Smooth muscle cell (in vitro differentiated cells): ENCODE data around the gene MANEAL. TPM values are rescaled to one million over a fixed set of nuclear protein-coding genes. Genes with fewer than 3 reads are reported as not detected.
A peak's percentile ranks its signal among the peaks of the same experiment; 100 is the strongest.

Source experiments
- DNase-seq: peaks from one replicate; lab custom pipeline; 2025; ENCODE audit not compliant: unreplicated experiment; lab: John Stamatoyannopoulos, UW
- H2AFZ ChIP-seq: fragments of 200-600 bp; sonication (generic); 2 replicates; pipeline ENCODE4 v1.6.0; 2016; ENCODE audit warnings: antibody characterized with exemption, low read depth, mild to moderate bottlenecking
- H3F3A ChIP-seq: fragments of 200-600 bp; sonication (generic); 2 replicates; pipeline ENCODE4 v1.6.0; 2017; ENCODE audit warnings: antibody characterized with exemption, low read depth
- H3K27ac ChIP-seq: fragments of 200-600 bp; sonication (generic); 2 replicates; pipeline ENCODE4 v1.5.1; 2016; ENCODE audit warnings: low read depth, mild to moderate bottlenecking
- H3K27me3 ChIP-seq: fragments of 200-600 bp; sonication (generic); 2 replicates; pipeline ENCODE4 v1.6.1; 2016; ENCODE audit warnings: low read depth, mild to moderate bottlenecking
- H3K36me3 ChIP-seq: fragments of 200-600 bp; sonication (generic); 2 replicates; pipeline ENCODE4 v1.5.1; 2016; ENCODE audit warnings: low read depth
- H3K4me1 ChIP-seq: fragments of 200-600 bp; sonication (generic); 2 replicates; pipeline ENCODE4 v1.5.1; 2016; ENCODE audit warnings: low read depth
- H3K4me2 ChIP-seq: fragments of 200-600 bp; sonication (generic); 2 replicates; pipeline ENCODE4 v1.6.0; 2016; ENCODE audit warnings: mild to moderate bottlenecking
- H3K4me3 ChIP-seq: fragments of 200-600 bp; sonication (generic); 2 replicates; pipeline ENCODE4 v1.5.1; 2016; ENCODE audit warnings: mild to moderate bottlenecking
- H3K79me2 ChIP-seq: fragments of 200-600 bp; sonication (generic); 2 replicates; pipeline ENCODE4 v1.6.0; 2016; ENCODE audit warnings: low read depth, mild to moderate bottlenecking
- H3K9ac ChIP-seq: fragments of 200-600 bp; sonication (generic); 2 replicates; pipeline ENCODE4 v1.6.0; 2016; ENCODE audit warnings: low read depth
- H3K9me3 ChIP-seq: fragments of 200-600 bp; sonication (generic); replicated peaks from 2 replicates; pipeline ENCODE4 v1.5.1; 2016; ENCODE audit warnings: low read depth
- H4K20me1 ChIP-seq: fragments of 200-600 bp; sonication (generic); 2 replicates; pipeline ENCODE4 v1.6.0; 2016; ENCODE audit warnings: low read depth
- CTCF ChIP-seq: fragments of 200-600 bp; sonication (generic); IDR thresholded peaks from 2 replicates; pipeline ENCODE4 v1.5.1; 2017; ENCODE audit warnings: borderline replicate concordance, mild to moderate bottlenecking, antibody characterized with exemption; ENCODE audit not compliant: insufficient read depth, poor library complexity, severe bottlenecking
- WGBS: methylation state at CpG from one replicate; pipeline ENCODE4 v1.1.7; 2016; ENCODE audit warnings: low lambda C conversion rate; 5-methylcytosine and 5-hydroxymethylcytosine counted together
- polyA plus RNA-seq: library from polyadenylated mRNA; unstranded; fragments of >200 nt; fragmentation: Nextera tagmentation; extraction: Ambion mirVana; gene quantifications from 2 replicates; pipeline ENCODE4 v1.2.1, GENCODE V29; 2016
- total RNA-seq: library from RNA; depleted of rRNA; stranded (reverse); fragments of >200 nt; gene quantifications from 2 replicates; pipeline ENCODE4 v1.2.3, GENCODE V29; 2014

Gene MANEAL
- 0.13 TPM in 1 of 2 replicates, not detected in the other for total RNA-seq
- 0.61 and 0.67 TPM in 2 replicates for polyA plus RNA-seq

DNA sequence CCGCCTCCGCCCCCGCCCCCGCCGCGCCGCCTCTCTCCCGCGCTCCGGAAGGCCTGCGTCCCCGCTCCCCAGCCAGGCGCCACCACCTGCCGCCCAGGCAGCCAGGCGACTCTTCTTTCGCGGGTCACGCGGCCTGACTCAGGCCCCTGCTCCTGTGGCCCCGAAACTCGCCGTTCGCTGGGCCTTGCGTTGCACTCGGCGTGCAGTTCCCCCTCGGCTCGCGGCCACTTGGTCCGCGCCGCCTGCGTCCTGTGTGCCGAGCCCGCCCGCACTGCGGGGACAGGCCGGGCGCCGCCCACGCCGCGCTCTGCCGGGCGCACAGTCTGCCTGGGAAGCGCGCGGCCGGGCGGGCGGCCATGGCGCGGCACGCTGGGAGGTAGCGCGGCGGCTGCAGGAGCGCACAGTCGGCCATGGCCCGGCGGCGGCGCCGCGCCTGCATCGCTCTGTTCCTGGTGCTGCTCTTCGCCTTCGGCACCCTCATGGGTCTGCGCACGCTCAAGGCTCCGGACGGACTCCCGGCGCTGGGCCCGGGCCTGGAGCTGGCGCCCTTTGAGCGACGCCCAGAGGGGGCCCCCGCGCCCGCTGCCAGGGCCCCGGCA is at the start of gene MANEAL:
Gene MANEAL, plus strand, starts transcription at position 75 of the 599 bp plus-strand sequence. Its CDS starts 336 bp downstream, at position 411.
- WGBS: 1% methylated on average over 59 of the region's 82 CpGs
- Histone ChIP-seq H3K36me3 (no peaks in the 10 kb centered on the region), H3F3A (no peaks in the 10 kb centered on the region), H3K27ac (no peak within 1 kb of the TSS), H3K4me1 (peaks cover 3% of the 10 kb centered on the region), H3K79me2 (no peaks in the 10 kb centered on the region), H3K4me3 (peak within 1 kb of the TSS; percentile 52), H3K9me3 (no peaks in the 10 kb centered on the region), H3K9ac (no peak within 1 kb of the TSS), H3K4me2 (peak within 1 kb of the TSS; percentile 90), H2AFZ (no peak within 1 kb of the TSS), H3K27me3 (peaks cover 55% of the 10 kb centered on the region), H4K20me1 (no peaks in the 10 kb centered on the region)
- no peak for TF ChIP-seq CTCF
- DNase-seq: peak; percentile 13

- no peaks in the 10 kb centered on the region for H3F3A ChIP-seq
- H3K36me3 ChIP-seq: no peaks in the 10 kb centered on the region
- H3K9ac ChIP-seq: no peak overlapping the region
- H3K4me3 ChIP-seq: no peak overlapping the region
- H2AFZ ChIP-seq: no peak overlapping the region
- 94% methylated on average over 3 of the region's 3 CpGs for WGBS
- peaks cover 38% of the 10 kb centered on the region for H3K27me3 ChIP-seq
- H3K4me1 ChIP-seq: no peaks in the 10 kb centered on the region
- no peaks in the 10 kb centered on the region for H3K79me2 ChIP-seq
- no peak overlapping the region for H3K4me2 ChIP-seq
- no peaks in the 10 kb centered on the region for H4K20me1 ChIP-seq
- no peak overlapping the region for H3K27ac ChIP-seq
- TF ChIP-seq CTCF: no peak
- H3K9me3 ChIP-seq: no peaks in the 10 kb centered on the region
- no peak for DNase-seq
These were observed 46.8 kb upstream of the MANEAL start for GRCh38 chr1:37746806-37747205.

DNA sequence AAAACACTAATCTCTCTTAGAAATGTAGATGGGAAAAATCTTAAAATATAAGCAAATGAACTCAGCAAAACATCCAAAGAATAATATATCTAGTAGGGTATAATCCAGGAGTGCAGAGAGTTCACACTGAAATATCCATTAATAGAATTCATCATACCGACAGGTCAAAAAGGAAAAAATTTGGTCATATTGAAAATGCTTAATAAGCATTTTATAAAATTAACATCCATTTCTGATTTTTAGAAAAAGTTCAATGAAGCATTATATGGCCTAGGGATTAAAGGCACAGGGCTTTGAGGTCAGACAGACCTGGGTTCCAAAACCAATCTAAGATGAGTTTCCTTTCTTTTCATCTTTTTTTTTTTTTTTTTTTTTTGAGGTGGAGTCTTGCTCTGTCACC is 45.1 kb upstream of the MANEAL start:
- H4K20me1 ChIP-seq: no peaks in the 10 kb centered on the region
- no peaks in the 10 kb centered on the region for H3K4me1 ChIP-seq
- no peaks in the 10 kb centered on the region for H3F3A ChIP-seq
- H3K27me3 ChIP-seq: peaks cover 49% of the 10 kb centered on the region
- no peak for TF ChIP-seq CTCF
- 93% methylated on average over 1 of the region's 1 CpG for WGBS
- H3K79me2 ChIP-seq: no peaks in the 10 kb centered on the region
- H3K36me3 ChIP-seq: no peaks in the 10 kb centered on the region
- H3K4me3 ChIP-seq: no peak overlapping the region
- H3K4me2 ChIP-seq: no peak overlapping the region
- H2AFZ ChIP-seq: no peak overlapping the region
- no peak for DNase-seq
- no peaks in the 10 kb centered on the region for H3K9me3 ChIP-seq
- no peak overlapping the region for H3K27ac ChIP-seq
- no peak overlapping the region for H3K9ac ChIP-seq

DNA sequence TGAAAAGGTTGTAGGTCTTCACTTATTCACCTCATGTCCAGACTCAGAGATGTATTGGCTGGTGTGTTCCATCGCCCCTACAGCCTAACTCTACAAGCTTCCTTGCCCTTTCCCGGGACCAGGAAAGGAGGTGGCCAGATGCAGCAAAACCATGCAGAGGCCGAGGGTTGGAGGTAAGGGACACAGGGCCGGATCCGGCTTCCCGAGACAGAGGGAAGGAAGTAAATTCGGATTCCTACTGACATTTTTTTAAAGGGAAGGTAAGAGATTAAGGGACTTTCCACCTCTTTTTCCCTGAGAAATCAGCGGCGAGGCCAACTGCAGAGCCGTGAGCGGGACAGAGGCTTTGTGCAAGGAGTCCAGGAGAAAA is 41.4 kb upstream of the MANEAL start:
- Histone ChIP-seq H3K9me3 (no peaks in the 10 kb centered on the region), H3K4me2 (no peak overlapping the region), H3K27ac (no peak overlapping the region), H3F3A (no peaks in the 10 kb centered on the region), H3K4me3 (no peak overlapping the region), H3K9ac (no peak overlapping the region), H3K4me1 (no peaks in the 10 kb centered on the region), H4K20me1 (no peaks in the 10 kb centered on the region), H2AFZ (no peak overlapping the region), H3K79me2 (no peaks in the 10 kb centered on the region), H3K27me3 (peaks cover 74% of the 10 kb centered on the region), H3K36me3 (no peaks in the 10 kb centered on the region)
- WGBS: 69% methylated on average over 11 of the region's 11 CpGs
- DNase-seq: no peak
- no peak for TF ChIP-seq CTCF
